ENCODE measurements around the gene CAMK4. TPM values are rescaled to one million over a fixed set of nuclear protein-coding genes. Genes with fewer than 3 reads are reported as not detected.

CAMK4 gene
- total and polyA plus RNA-seq, 3 donors from 2014 or later = 35.4 to 76.9 (median 60.3) TPM

DNA sequence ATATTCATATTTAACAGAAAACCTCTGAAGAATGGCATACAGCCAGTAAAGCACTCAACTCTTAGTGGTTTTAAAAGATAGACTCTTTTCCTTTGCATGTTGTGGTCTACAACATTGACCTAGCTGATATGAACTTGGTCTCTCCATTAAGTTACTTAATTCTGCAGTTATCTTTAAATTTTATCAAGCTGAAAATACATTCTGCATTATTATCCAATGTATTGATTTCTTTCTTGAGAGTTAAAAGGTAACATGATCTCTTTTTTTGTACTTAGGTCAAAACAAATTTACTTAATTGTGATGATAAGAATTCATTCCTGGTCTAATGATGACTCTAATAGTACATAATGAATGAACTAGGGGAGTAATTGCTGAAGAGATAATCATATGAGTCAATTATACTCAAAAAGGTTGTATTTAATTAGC is 155.2 kb downstream of the CAMK4 start:
- Histone ChIP-seq H3K27me3 (no peaks in the 10 kb centered on the region), H3K36me3 (ENCODE audit: low read depth, missing control alignments) (no peaks in the 10 kb centered on the region), H3K4me3 (no peak overlapping the region), H3K9me3 (no peaks in the 10 kb centered on the region), H3K27ac (no peak overlapping the region), H3K4me1 (no peaks in the 10 kb centered on the region)
- intact Hi-C loops (cut with DNase I; ENCODE audit: low total_unique reads) = no loop called here
- DNase-seq = no peak
- no peak for TF ChIP-seq POLR2A (IDR thresholded peaks at IDR 0.05)
- TF ChIP-seq, protein P1, sequence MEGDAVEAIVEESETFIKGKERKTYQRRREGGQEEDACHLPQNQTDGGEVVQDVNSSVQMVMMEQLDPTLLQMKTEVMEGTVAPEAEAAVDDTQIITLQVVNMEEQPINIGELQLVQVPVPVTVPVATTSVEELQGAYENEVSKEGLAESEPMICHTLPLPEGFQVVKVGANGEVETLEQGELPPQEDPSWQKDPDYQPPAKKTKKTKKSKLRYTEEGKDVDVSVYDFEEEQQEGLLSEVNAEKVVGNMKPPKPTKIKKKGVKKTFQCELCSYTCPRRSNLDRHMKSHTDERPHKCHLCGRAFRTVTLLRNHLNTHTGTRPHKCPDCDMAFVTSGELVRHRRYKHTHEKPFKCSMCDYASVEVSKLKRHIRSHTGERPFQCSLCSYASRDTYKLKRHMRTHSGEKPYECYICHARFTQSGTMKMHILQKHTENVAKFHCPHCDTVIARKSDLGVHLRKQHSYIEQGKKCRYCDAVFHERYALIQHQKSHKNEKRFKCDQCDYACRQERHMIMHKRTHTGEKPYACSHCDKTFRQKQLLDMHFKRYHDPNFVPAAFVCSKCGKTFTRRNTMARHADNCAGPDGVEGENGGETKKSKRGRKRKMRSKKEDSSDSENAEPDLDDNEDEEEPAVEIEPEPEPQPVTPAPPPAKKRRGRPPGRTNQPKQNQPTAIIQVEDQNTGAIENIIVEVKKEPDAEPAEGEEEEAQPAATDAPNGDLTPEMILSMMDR (IDR thresholded peaks at IDR 0.05) = no peak

DNA sequence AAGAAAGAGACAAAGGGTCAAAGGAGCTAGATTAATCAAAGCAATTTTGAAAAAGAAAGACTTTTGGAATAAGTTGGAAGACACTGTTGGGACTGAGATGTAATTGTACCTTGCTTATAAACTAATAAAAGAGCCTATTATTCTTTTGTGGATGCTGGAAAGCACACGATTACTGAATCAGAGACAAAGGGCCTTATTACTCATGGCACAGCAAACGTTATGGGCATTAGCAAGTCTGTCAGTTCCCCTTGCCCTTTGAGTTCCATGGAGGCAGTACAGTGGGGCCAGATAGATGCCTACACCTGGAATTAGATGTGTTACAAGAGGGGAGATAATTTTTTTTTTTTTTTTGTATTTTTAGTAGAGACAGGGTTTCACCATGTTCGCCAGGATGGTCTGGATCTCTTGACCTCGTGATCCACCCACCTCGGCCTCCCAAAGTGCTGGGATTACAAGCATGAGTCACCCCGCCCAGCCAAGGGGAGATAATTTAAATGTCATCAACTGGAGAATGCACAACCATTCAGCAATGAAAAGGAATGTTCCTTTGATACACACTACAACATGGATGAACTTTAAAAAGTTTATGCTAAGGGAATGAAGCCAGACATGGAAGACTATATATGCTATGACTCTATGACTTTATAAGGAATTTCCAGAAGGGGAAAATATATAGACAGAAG is 159.2 kb downstream of the CAMK4 start:
- Histone ChIP-seq H3K36me3 (ENCODE audit: low read depth, missing control alignments) (no peaks in the 10 kb centered on the region), H3K4me3 (no peak overlapping the region), H3K27me3 (no peaks in the 10 kb centered on the region), H3K27ac (no peak overlapping the region), H3K9me3 (no peaks in the 10 kb centered on the region), H3K4me1 (no peaks in the 10 kb centered on the region)
- DNase-seq = no peak
- 90% methylated on average over 6 of the region's 6 CpGs for WGBS, 2 donors
- intact Hi-C loops (cut with DNase I; ENCODE audit: low total_unique reads) = no loop called here
- TF ChIP-seq, protein P1 (IDR thresholded peaks at IDR 0.05) = no peak
- TF ChIP-seq POLR2A (IDR thresholded peaks at IDR 0.05) = no peak

- intact Hi-C loops (cut with DNase I; ENCODE audit: low total_unique reads) = no loop called here
- no peaks in the 10 kb centered on the region for H3K27me3 ChIP-seq
- no peak overlapping the region for H3K27ac ChIP-seq
- H3K36me3 ChIP-seq (ENCODE audit: low read depth, missing control alignments) = no peaks in the 10 kb centered on the region
- no peak overlapping the region for H3K4me3 ChIP-seq
- no peaks in the 10 kb centered on the region for H3K9me3 ChIP-seq
- no peaks in the 10 kb centered on the region for H3K4me1 ChIP-seq
- WGBS, 2 donors = 19 to 29% methylated on average over 3 of the region's 3 CpGs
- TF ChIP-seq, protein P1 (IDR thresholded peaks at IDR 0.05) = no peak
- TF ChIP-seq POLR2A (IDR thresholded peaks at IDR 0.05) = no peak
- no peak for DNase-seq
These were observed 160.0 kb downstream of the CAMK4 start for GRCh38 chr5:111384220-111384619.

- TF ChIP-seq POLR2A (IDR thresholded peaks at IDR 0.05) = no peak
- TF ChIP-seq, protein P1 (IDR thresholded peaks at IDR 0.05) = no peak
- H3K27me3 ChIP-seq = no peaks in the 10 kb centered on the region
- H3K4me3 ChIP-seq = no peak overlapping the region
- no peaks in the 10 kb centered on the region for H3K36me3 ChIP-seq (ENCODE audit: low read depth, missing control alignments)
- H3K9me3 ChIP-seq = no peaks in the 10 kb centered on the region
- intact Hi-C loops (cut with DNase I; ENCODE audit: low total_unique reads) = no loop called here
- DNase-seq = no peak
- no peaks in the 10 kb centered on the region for H3K4me1 ChIP-seq
- no peak overlapping the region for H3K27ac ChIP-seq
These were observed 160.9 kb downstream of the CAMK4 start for GRCh38 chr5:111385051-111385450.
